ENCODE measurements around the gene VASH1.

VASH1 gene

GRCh38 chr14:76772300-76773187 is 11.3 kb downstream of the VASH1 start:
- DNase-seq (ENCODE audit: low spot score) = no peak

DNA sequence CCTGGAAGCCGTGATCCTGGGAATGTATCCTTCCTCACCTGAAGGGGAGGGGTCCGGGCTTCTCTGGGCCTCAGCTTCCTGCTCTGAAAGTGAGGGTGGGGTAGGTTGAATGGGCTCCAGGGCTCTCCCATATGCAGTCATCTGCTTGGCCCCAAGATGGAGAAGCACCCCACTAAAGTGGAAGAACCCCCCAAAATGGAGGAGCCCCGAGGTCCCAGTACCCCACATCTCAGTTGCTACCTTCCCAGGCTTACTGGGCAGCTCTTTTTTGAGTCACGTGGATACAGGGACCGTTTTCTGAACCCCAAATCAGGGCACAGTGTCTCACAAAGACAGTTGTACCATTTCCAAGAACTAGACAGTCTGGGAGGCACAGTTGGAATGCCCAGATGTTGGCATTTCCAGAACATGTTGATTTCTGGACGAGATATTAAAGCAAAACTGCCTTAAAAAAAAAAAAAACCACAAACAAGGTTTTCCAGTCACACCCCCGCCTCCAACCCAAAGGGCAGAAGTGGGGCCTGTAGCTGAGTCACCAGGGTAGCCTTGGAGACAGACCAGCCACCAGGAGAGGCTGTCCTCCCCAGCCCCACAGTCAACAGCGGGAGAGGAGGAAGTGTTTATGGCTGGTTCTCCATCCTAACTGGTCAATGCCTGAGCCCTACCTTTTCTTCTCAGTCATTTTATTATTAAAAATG is 12.1 kb downstream of the VASH1 start:
- peak; percentile 19 for DNase-seq (ENCODE audit: low spot score)

GRCh38 chr14:76773956-76774820 is 12.9 kb downstream of the VASH1 start:
- DNase-seq (ENCODE audit: low spot score) = no peak

- DNase-seq (ENCODE audit: low spot score) = no peak
Measured at GRCh38 chr14:76774821-76775694, 13.8 kb downstream of the VASH1 start.

GRCh38 chr14:76775695-76776427 is 14.6 kb downstream of the VASH1 start:
- no peak for DNase-seq (ENCODE audit: low spot score)

- no peak for DNase-seq (ENCODE audit: low spot score)
Measured at GRCh38 chr14:76776428-76777251, 15.4 kb downstream of the VASH1 start.

- no peak for DNase-seq (ENCODE audit: low spot score)
Measured at GRCh38 chr14:76777721-76778120, 16.5 kb downstream of the VASH1 start.

DNA sequence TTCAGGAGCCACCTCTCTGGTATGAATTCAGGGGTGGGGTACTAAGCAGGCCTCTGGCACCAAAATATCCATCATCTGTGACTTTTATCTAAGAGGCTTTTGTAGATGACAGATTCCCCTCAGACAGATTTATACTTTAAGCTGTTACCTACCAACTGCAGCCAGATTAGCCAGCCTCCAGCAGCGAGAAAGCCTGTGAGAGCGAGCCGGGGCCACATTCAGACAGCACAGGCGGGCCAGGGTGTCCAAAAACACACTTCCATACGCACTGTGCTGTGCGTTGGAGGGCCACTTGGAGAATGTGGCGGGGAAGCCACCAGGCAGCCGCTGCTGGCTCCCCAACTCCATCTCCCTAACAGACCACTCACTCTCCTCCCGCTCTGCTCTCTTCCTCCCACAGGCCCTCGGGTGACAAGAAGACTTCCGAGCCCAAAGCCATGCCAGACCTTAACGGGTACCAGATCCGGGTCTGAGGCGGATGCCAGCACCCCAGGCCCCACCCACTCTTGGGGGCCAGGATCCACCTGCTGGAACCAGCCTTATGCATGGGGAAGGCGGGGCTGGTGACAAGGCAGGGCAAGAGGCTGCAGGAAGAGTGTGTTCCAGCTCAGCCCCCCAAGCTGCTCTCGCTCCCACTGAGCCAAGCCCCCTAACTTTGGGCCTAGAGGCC is 17.4 kb downstream of the VASH1 start:
- no peak for DNase-seq (ENCODE audit: low spot score)

DNA sequence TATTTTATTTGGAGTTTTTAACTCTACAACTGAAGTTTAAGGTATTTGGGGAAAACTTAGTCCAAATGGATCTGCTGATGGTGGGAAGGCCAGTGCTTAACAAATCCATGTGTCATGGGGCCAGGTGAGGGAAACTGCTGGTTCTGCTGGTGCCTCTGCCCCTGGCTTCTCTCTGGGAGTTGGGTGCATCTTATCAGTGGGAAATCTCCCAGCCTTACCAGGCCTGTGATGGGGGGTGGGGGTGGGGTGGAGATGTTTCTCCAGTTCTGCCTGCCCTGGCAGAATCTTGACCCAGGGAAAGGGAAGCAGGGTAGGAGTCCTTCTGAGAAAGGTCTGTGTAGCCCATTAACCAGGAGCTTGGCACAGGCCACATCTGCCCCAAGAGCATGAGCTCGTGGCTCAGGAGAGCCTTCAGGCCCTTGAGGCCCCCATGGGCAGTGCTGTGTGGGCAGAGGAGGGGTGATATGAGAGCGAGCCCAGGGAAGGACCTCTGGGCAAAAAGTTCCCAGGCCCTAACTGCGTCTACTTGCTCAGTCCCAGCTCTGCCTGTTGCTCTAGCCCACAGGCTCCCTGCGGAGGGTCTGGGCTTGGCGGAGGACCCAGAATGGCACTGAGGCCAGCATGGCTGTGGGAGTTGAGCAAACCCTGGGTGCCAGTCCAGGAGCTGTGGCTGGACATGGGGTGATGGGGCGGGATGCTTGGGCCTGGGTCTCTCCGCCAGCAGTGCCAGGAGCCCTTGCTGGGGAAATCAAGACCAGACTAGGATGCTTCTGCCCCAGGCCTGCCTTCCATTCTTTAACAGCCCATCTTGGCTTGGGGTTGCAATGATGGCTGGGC is 18.2 kb downstream of the VASH1 start:
- DNase-seq (ENCODE audit: low spot score) = no peak

- DNase-seq (ENCODE audit: low spot score) = no peak
Measured at GRCh38 chr14:76780058-76780345, 18.7 kb downstream of the VASH1 start.

GRCh38 chr14:76780360-76780759 is 19.1 kb downstream of the VASH1 start:
- no peak for DNase-seq (ENCODE audit: low spot score)

- no peak for DNase-seq (ENCODE audit: low spot score)
Measured at GRCh38 chr14:76780875-76781647, 19.8 kb downstream of the VASH1 start.

DNA sequence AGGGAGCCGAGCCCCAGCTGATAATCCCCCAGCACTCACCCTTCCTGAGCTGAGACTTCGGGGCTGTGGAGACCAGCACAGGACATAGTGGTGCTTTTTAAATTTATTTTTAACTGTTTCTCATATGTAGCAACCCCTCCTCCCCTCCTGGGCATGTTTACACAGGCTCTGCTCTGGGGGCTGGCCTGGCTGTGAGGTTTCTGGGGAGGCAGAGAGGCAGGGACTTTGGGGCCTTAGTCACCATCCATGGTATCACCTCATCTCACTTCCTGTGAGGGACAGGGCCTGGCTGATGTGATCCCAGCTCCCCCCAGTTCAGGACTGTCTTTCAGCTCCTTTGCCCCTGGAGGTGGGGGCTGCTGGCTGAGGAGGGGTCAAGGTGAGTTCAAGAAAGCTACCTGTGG is 20.4 kb downstream of the VASH1 start:
- DNase-seq (ENCODE audit: low spot score) = no peak

DNA sequence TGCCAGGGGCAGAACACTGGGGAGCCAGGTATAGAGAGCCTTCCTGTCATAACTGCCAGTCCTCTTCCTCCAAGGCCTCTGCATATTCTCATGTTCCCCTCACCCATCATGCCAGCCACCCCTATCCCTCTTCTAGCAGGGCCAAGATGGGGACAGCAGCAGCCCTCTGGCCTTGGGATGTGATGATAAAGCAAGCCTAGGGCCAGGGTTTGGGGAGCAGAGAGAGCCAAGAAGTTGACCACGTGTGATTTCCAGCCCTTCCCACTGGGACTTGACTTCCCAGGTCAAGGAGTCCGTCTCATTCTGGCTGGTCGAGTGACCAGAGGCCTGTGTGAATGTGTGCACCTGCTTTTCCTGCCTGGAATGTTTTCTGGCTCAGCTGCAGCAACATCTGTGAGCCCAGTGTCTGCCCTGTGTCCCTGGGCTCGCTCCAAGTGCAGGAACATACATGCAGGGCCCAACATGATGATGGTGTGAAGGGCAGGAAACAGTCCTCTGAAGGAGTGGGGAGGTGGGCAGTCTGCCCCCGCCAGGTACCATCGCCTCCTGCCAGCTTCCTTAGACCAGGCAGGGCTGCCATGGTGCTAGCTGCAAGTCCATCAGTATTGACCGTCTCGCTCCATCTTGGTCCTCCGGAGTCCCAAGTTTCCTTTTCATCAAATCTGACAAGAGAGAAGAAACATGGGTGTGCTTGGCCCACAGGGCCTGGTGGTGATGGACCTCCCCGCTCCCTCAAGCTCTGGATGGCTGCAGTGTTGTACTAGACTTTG is 21.0 kb downstream of the VASH1 start:
- no peak for DNase-seq (ENCODE audit: low spot score)

- DNase-seq (ENCODE audit: low spot score) = no peak
Measured at GRCh38 chr14:76782885-76783566, 21.8 kb downstream of the VASH1 start.

- no peak for DNase-seq (ENCODE audit: low spot score)
Measured at GRCh38 chr14:76784266-76784874, 23.1 kb downstream of the VASH1 start.
